ENCODE results near the gene UBA3.

The UBA3 gene

GRCh38 chr3:69116162-69116561, 36.0 kb upstream of the UBA3 start:
- no peak for DNase-seq (ENCODE audit: low spot score in 2 of 2)
- no peaks in the 10 kb centered on the region for H3K27me3 Mint-ChIP-seq
- no peaks in the 10 kb centered on the region for H3K9me3 Mint-ChIP-seq
- no peaks in the 10 kb centered on the region for H3K36me3 Mint-ChIP-seq (ENCODE audit: insufficient read depth)
- ATAC-seq (replicated peaks; ENCODE audit: extremely low read depth, poor library complexity, severe bottlenecking), result no peak
- no peak overlapping the region for H3K27ac Mint-ChIP-seq (ENCODE audit: low read depth)
- peaks cover under 1% of the 10 kb centered on the region for H3K4me1 Mint-ChIP-seq
- no peak overlapping the region for H3K4me3 Mint-ChIP-seq

- Mint-ChIP-seq H3K9me3 (no peaks in the 10 kb centered on the region), H3K36me3 (ENCODE audit: insufficient read depth) (no peaks in the 10 kb centered on the region), H3K4me1 (peaks cover 4% of the 10 kb centered on the region), H3K27me3 (no peaks in the 10 kb centered on the region), H3K27ac (ENCODE audit: low read depth) (no peak overlapping the region), H3K4me3 (no peak overlapping the region)
- no peak for DNase-seq (ENCODE audit: low spot score in 2 of 2)
- no peak for ATAC-seq (replicated peaks; ENCODE audit: extremely low read depth, poor library complexity, severe bottlenecking)
Measured at GRCh38 chr3:69115731-69116130, 35.6 kb upstream of the UBA3 start.

DNA sequence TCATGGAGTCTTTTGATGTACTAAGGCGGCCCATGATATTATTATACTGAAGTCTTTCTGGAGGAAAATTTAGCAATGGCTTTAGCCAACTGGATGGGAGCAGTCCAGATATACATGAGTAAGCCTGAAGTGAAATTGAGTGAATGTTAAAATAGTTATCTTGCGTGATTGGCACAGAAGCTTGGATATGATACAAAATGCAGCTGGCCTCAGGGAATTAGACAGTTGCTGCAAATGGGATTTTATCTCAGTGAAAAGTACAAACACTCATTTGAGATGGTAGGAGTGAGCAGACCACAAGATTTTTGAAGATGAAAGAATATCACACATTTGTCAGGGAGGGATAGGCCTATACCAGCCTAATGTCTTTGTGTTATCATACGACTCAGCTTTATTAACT, 33.4 kb upstream of the UBA3 start:
- H3K4me1 Mint-ChIP-seq, result peaks cover 5% of the 10 kb centered on the region
- no peak overlapping the region for H3K4me3 Mint-ChIP-seq
- DNase-seq (ENCODE audit: low spot score in 2 of 2), result no peak
- H3K36me3 Mint-ChIP-seq (ENCODE audit: insufficient read depth), result no peaks in the 10 kb centered on the region
- no peaks in the 10 kb centered on the region for H3K9me3 Mint-ChIP-seq
- peak overlapping the region; percentile 13 for H3K27ac Mint-ChIP-seq (ENCODE audit: low read depth)
- no peaks in the 10 kb centered on the region for H3K27me3 Mint-ChIP-seq
- no peak for ATAC-seq (replicated peaks; ENCODE audit: extremely low read depth, poor library complexity, severe bottlenecking)

DNA sequence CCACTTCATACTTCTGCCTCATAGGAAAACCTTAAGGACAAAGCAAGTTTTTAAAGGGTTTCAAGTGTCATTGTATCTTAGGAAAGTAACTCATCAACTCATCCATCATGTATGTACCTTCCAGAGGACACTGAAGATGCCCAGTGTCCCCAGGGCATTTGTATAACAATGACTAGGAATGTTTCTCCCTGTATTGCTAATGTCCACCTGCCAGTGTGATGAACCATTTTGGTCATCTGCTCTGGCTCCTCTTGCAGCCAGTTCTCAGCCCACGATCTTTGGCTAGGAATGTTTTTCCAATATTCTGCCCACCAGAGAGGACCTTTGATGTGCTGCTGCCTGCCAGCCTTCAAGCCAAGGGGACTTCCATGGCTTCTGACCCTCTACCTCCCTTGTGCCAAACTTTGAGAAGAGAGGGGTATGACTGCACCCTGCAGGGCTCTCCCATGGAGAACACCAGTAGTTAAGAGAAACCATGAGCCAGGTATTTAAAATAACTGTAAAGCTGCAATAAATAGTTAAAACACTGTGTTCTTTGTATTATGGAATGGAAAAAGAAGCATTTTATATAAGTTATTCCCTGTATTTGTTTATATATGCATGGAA, 30.9 kb upstream of the UBA3 start:
- peaks cover 6% of the 10 kb centered on the region for H3K36me3 Mint-ChIP-seq (ENCODE audit: insufficient read depth)
- DNase-seq (ENCODE audit: low spot score in 2 of 2) (no peak), ATAC-seq (replicated peaks; ENCODE audit: extremely low read depth, poor library complexity, severe bottlenecking) (no peak)
- H3K4me3 Mint-ChIP-seq, result no peak overlapping the region
- no peaks in the 10 kb centered on the region for H3K27me3 Mint-ChIP-seq
- H3K9me3 Mint-ChIP-seq, result no peaks in the 10 kb centered on the region
- no peak overlapping the region for H3K27ac Mint-ChIP-seq (ENCODE audit: low read depth)
- peaks cover 5% of the 10 kb centered on the region for H3K4me1 Mint-ChIP-seq

DNA sequence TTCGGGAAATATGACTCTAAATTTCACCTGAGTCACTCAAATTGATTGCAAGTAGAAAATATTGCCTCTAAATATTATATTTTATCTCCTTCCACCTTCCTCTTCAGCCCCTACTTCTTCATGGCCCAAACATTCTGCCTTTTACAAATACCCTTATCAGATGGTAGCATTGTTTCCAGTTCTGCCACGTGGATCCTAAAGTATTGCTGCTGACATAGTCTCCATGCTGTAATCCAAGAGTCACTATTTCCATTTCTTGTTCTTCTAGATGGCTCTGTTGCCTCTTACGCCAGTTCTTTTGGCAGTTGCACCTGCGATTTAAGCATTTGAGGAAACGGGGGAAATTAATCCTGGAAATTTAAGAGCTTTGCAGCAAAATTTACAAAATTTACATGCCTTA, 28.6 kb upstream of the UBA3 start:
- ATAC-seq (replicated peaks; ENCODE audit: extremely low read depth, poor library complexity, severe bottlenecking) (no peak), DNase-seq (ENCODE audit: low spot score in 2 of 2) (no peak)
- Mint-ChIP-seq H3K27me3 (no peaks in the 10 kb centered on the region), H3K27ac (ENCODE audit: low read depth) (no peak overlapping the region), H3K4me1 (peaks cover 12% of the 10 kb centered on the region), H3K9me3 (no peaks in the 10 kb centered on the region), H3K4me3 (no peak overlapping the region), H3K36me3 (ENCODE audit: insufficient read depth) (peaks cover 20% of the 10 kb centered on the region)

DNA sequence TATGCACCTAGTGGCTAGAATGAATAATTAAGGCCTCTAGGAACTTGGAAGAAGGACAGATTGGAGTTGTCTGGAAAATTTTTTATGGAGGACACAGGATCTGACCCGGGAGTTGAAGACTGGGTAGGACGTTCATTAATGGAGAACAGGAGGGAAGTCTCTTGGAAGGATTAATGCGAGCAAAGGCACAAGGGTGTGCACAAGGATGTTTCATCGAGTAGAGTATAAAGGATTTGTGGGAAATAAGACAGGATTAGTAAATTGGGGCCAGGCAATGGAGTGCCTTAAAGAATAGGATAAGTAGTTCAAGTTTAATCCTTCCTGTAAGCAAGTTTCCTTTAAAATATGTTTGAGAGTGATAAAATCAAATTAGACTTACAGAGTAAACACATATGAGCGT, 27.7 kb upstream of the UBA3 start:
- Mint-ChIP-seq H3K9me3 (no peaks in the 10 kb centered on the region), H3K27me3 (no peaks in the 10 kb centered on the region), H3K27ac (ENCODE audit: low read depth) (peak overlapping the region; percentile 26), H3K4me1 (peaks cover 17% of the 10 kb centered on the region), H3K36me3 (ENCODE audit: insufficient read depth) (peaks cover 29% of the 10 kb centered on the region), H3K4me3 (no peak overlapping the region)
- DNase-seq (ENCODE audit: low spot score in 2 of 2), result no peak
- ATAC-seq (replicated peaks; ENCODE audit: extremely low read depth, poor library complexity, severe bottlenecking), result no peak

DNA sequence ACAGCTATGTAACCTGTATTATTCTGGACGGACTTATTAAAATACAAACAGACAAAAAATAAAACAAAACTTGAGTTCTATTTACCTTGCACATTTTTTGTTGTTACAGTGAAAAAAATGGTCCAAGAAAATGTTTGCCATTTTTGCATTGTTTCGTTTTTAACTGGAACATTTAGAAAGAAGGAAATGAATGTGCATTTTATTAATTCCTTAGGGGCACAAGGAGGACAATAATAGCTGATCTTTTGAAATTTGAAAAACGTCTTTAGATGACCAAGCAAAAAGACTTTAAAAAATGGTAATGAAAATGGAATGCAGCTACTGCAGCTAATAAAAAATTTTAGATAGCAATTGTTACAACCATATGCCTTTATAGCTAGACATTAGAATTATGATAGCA, 25.2 kb upstream of the UBA3 start:
- H3K4me1 Mint-ChIP-seq, result peaks cover 24% of the 10 kb centered on the region
- H3K36me3 Mint-ChIP-seq (ENCODE audit: insufficient read depth), result peaks cover 43% of the 10 kb centered on the region
- no peaks in the 10 kb centered on the region for H3K9me3 Mint-ChIP-seq
- H3K27me3 Mint-ChIP-seq, result no peaks in the 10 kb centered on the region
- ATAC-seq (replicated peaks; ENCODE audit: extremely low read depth, poor library complexity, severe bottlenecking) (no peak), DNase-seq (ENCODE audit: low spot score in 2 of 2) (no peak)
- H3K27ac Mint-ChIP-seq (ENCODE audit: low read depth), result peak overlapping the region; percentile 74
- H3K4me3 Mint-ChIP-seq, result no peak overlapping the region

- H3K27ac Mint-ChIP-seq (ENCODE audit: low read depth), result no peak overlapping the region
- no peak for DNase-seq (ENCODE audit: low spot score in 2 of 2)
- H3K36me3 Mint-ChIP-seq (ENCODE audit: insufficient read depth), result peaks cover 47% of the 10 kb centered on the region
- H3K27me3 Mint-ChIP-seq, result no peaks in the 10 kb centered on the region
- peaks cover 32% of the 10 kb centered on the region for H3K4me1 Mint-ChIP-seq
- H3K9me3 Mint-ChIP-seq, result no peaks in the 10 kb centered on the region
- ATAC-seq (replicated peaks; ENCODE audit: extremely low read depth, poor library complexity, severe bottlenecking), result no peak
- H3K4me3 Mint-ChIP-seq, result no peak overlapping the region
Measured at GRCh38 chr3:69104586-69104985, 24.4 kb upstream of the UBA3 start.

- ATAC-seq (replicated peaks; ENCODE audit: extremely low read depth, poor library complexity, severe bottlenecking), result no peak
- no peak for DNase-seq (ENCODE audit: low spot score in 2 of 2)
- no peaks in the 10 kb centered on the region for H3K27me3 Mint-ChIP-seq
- H3K4me3 Mint-ChIP-seq, result no peak overlapping the region
- no peaks in the 10 kb centered on the region for H3K9me3 Mint-ChIP-seq
- peaks cover 41% of the 10 kb centered on the region for H3K4me1 Mint-ChIP-seq
- peak overlapping the region; percentile 49 for H3K27ac Mint-ChIP-seq (ENCODE audit: low read depth)
- peaks cover 53% of the 10 kb centered on the region for H3K36me3 Mint-ChIP-seq (ENCODE audit: insufficient read depth)
Measured at GRCh38 chr3:69103123-69103522, 23.0 kb upstream of the UBA3 start.

DNA sequence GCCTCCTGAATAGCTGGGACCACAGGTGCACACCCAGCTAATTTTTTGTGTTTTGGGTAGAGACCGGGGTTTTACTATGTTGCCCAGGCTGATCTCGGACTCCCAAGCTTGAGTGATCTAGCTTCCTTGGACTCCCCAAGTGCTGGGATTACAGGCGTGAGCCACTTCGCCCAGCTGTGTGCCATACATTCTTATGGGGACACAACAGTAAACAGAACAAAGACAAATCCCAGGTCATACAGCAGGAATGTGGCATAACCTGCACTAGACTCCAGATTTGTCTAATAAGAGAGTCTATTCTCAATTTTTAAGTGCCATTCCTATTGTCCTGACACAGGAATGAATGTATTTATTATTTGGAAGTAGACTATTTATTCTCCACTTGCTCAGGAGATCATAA, 22.2 kb upstream of the UBA3 start:
- no peak overlapping the region for H3K27ac Mint-ChIP-seq (ENCODE audit: low read depth)

GRCh38 chr3:69099576-69099975, 19.4 kb upstream of the UBA3 start:
- no peaks in the 10 kb centered on the region for H3K9me3 Mint-ChIP-seq

More for the DNA sequence above, 22.2 kb upstream of the UBA3 start:
- H3K4me3 Mint-ChIP-seq, result no peak overlapping the region
- ATAC-seq (replicated peaks; ENCODE audit: extremely low read depth, poor library complexity, severe bottlenecking) (no peak), DNase-seq (ENCODE audit: low spot score in 2 of 2) (no peak)
- H3K4me1 Mint-ChIP-seq, result peaks cover 46% of the 10 kb centered on the region
- H3K27me3 Mint-ChIP-seq, result no peaks in the 10 kb centered on the region
- H3K36me3 Mint-ChIP-seq (ENCODE audit: insufficient read depth), result peaks cover 54% of the 10 kb centered on the region
- H3K9me3 Mint-ChIP-seq, result no peaks in the 10 kb centered on the region

DNA sequence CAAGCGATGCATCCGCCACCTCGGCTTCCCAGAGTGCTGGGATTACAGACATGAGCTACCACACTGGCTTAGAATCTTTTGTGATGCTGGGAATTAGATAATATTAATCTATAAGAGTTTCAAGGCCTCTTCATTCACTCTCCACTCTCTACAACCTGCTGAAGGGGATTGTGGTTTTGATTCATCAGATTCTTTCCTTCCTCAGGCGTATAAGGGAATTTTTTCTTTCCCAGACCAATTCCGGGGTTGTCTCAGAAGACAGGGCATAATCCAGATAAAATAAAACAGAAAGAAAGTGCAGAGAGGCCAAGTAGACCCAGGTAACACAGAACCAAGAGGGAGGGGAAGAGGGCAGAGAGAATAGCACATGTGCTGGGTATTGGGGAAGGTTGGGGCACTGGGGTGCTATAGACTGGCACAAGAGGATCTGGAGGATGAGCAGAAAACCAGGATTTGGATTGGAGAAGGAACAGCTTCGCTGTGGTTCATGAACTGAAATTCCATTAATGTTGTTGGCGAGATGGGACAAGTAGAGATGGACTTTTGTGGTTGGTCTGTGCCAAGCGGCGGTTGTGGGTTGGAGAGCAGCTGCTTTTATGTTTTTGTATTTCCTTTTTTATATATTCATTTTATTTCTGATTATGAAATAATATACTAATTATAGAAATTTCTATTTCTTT, 17.4 kb upstream of the UBA3 start:
- Mint-ChIP-seq H3K4me3 (peak overlapping the region; percentile 57), H3K36me3 (ENCODE audit: insufficient read depth) (peaks cover 45% of the 10 kb centered on the region), H3K9me3 (no peaks in the 10 kb centered on the region), H3K27ac (ENCODE audit: low read depth) (peak overlapping the region; percentile 84), H3K4me1 (peaks cover 69% of the 10 kb centered on the region), H3K27me3 (no peaks in the 10 kb centered on the region)
- ATAC-seq (replicated peaks; ENCODE audit: extremely low read depth, poor library complexity, severe bottlenecking) (no peak), DNase-seq (ENCODE audit: low spot score in 2 of 2) (no peak)

More at GRCh38 chr3:69099576-69099975, 19.4 kb upstream of the UBA3 start:
- Mint-ChIP-seq H3K27me3 (no peaks in the 10 kb centered on the region), H3K4me1 (peaks cover 66% of the 10 kb centered on the region), H3K27ac (ENCODE audit: low read depth) (peak overlapping the region; percentile 30), H3K4me3 (no peak overlapping the region), H3K36me3 (ENCODE audit: insufficient read depth) (peaks cover 54% of the 10 kb centered on the region)
- no peak for ATAC-seq (replicated peaks; ENCODE audit: extremely low read depth, poor library complexity, severe bottlenecking)
- no peak for DNase-seq (ENCODE audit: low spot score in 2 of 2)

DNA sequence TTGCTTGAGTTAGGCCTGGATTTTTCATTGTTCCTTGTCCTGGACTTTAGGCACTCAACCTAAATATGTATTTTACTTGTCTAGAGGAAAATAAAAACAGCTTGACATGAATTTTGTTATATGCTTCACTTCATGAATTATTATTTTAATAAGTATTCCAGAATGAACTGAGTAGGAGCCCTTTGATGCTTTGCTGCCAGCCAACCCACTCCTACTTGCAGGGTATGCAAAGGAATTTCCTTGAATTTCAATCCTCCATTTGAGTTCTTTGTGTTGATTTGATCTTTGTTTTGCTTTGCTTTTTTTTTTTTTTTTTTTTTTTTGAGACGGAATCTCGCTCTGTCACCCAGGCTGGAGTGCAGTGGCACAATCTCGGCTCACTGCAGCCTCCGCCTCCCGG, 16.1 kb upstream of the UBA3 start:
- Mint-ChIP-seq H3K4me1 (peaks cover 71% of the 10 kb centered on the region), H3K36me3 (ENCODE audit: insufficient read depth) (peaks cover 40% of the 10 kb centered on the region), H3K4me3 (no peak overlapping the region)

More for the DNA sequence above, 16.1 kb upstream of the UBA3 start:
- Mint-ChIP-seq H3K9me3 (no peaks in the 10 kb centered on the region), H3K27me3 (no peaks in the 10 kb centered on the region), H3K27ac (ENCODE audit: low read depth) (peak overlapping the region; percentile 95)
- ATAC-seq (replicated peaks; ENCODE audit: extremely low read depth, poor library complexity, severe bottlenecking), result no peak
- DNase-seq (ENCODE audit: low spot score in 2 of 2), result no peak

Measured in central memory CD8-positive, alpha-beta T cell (primary cell).